Tracheal epithelial cell (primary cell): Measurements from ENCODE around the gene CCT6A. TPM values are rescaled to one million over a fixed set of nuclear protein-coding genes. Genes with fewer than 3 reads are reported as not detected.

Experiments used
- total RNA-seq: library from RNA; depleted of rRNA; stranded (reverse); fragments of >200 nt; gene quantifications from 2 replicates; pipeline ENCODE4 v1.2.1, GENCODE V29; 2014

Gene CCT6A, protein sequence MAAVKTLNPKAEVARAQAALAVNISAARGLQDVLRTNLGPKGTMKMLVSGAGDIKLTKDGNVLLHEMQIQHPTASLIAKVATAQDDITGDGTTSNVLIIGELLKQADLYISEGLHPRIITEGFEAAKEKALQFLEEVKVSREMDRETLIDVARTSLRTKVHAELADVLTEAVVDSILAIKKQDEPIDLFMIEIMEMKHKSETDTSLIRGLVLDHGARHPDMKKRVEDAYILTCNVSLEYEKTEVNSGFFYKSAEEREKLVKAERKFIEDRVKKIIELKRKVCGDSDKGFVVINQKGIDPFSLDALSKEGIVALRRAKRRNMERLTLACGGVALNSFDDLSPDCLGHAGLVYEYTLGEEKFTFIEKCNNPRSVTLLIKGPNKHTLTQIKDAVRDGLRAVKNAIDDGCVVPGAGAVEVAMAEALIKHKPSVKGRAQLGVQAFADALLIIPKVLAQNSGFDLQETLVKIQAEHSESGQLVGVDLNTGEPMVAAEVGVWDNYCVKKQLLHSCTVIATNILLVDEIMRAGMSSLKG
- total RNA-seq, result 221 and 354 TPM in 2 replicates

DNA sequence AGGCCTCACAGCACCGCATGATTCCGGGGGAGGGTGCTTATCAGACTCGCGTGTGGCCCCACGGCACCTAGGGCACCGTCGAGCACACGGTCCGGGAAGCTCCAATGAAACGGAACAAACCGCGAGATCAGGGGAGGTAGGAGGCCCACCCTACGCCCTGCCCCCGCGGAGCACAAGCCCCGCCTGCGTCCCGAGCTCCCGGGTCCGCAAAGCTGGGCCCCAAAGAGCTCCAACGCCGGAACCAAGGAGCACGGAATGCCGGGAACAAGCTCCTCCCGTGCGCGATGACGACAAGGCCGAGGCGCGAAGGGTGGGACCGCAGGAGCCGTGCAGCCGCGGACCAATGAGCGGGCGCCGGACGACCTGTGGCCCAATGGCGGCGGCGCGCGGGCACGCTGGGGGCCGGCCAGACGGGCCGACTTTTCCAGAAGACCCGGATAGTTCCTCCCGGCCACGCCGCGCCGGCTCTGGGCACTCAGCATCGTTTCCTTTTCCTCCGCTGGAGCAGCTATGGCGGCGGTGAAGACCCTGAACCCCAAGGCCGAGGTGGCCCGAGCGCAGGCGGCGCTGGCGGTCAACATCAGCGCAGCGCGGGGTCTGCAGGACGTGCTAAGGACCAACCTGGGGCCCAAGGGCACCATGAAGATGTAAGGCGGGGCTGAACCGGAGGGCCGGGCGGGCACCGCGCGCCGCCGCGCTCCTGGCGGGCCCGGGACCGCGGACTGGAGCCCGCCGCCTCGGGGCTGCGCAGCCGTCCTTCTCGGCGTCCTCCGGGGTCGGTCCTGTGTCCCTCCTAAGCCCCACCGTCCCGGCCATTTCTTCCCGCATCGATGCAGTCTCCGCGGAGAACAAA lies at the start of gene CCT6A, which contains the start of gene PSPH:
Gene CCT6A, plus strand, starts transcription at position 427 of the 853 bp plus-strand sequence. Its CDS starts 84 bp downstream, at position 511.
Gene PSPH, minus strand, starts transcription at position 106 of the 853 bp plus-strand sequence. CDS start 30,232 bp downstream, outside the sequence.

DNA sequence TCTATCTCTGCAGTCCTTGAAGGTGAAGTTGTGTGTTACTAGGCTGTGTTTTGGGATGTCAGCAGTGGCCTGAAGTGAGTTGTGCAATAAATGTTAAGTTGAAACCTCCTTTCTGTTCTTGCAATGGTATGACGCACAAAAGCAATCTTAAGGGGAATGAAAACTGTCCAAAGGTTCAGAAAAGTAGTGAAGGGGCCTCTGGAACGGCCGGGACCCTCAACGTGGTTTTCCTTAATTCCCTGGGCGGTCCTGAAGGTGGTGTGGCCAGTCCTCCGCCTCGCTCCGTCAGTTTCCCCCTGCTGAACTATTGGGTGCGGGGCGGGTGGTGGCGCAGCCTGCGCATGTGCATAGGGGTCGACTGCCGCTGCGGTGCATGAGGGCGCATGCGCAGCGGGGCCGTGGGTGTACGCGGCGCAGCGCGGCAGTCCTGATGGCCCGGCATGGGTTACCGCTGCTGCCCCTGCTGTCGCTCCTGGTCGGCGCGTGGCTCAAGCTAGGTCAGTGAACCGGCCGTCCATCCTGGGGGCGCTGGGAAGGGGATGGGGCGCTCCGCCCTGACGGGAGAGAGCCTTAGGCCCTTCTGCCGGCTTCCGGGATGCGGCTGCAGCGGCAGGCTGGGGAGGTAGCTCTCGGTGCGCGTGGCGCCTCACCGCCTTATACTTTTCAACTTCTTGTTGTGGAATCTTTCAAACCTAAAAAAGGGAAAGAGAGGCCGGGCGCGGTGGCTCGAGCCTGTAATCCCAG lies 12.5 kb downstream of the CCT6A start, which contains the start of gene SUMF2:
Gene SUMF2, plus strand, starts transcription at position 405 of the 744 bp plus-strand sequence. Its CDS starts 26 bp downstream, at position 431.

DNA sequence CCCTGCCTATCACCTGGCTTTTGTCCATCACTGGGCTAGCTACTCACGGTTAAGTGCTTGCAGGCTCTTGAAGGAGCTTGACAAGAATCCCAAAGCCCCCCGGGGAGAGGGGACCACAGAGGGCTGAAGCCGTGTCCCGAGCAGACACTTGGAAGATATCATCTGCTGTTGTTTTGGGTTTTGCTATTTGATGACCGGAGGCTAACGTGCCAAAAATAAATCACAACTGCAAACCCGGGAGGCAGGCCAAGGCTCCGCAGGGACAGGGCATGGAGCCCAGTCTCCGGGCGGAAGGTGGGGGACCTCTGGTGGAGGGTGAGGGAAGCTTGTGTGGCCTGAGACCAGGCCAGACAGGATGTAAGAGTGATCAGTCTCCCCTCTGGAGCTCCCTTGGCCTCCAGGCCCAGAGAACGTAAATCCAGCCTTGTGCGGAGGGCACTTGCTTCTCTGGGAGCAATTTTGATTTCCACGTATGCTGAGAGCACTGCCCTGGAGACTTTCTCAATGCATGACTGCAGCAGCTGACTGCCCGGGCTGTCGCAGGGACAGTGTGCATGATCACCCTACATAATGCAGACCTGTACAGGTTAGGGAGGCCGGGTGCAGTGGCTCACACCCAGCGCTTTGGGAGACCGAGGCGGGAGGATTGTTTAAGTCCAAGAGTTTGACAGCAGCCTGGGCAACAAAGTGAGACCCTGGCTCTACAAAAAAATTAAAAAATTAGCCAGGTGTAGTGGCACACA lies 41.4 kb downstream of the CCT6A start, which contains the start of gene PHKG1:
Gene PHKG1, minus strand, starts transcription at position 164 of the 743 bp plus-strand sequence. CDS start 4,011 bp downstream, outside the sequence.

DNA sequence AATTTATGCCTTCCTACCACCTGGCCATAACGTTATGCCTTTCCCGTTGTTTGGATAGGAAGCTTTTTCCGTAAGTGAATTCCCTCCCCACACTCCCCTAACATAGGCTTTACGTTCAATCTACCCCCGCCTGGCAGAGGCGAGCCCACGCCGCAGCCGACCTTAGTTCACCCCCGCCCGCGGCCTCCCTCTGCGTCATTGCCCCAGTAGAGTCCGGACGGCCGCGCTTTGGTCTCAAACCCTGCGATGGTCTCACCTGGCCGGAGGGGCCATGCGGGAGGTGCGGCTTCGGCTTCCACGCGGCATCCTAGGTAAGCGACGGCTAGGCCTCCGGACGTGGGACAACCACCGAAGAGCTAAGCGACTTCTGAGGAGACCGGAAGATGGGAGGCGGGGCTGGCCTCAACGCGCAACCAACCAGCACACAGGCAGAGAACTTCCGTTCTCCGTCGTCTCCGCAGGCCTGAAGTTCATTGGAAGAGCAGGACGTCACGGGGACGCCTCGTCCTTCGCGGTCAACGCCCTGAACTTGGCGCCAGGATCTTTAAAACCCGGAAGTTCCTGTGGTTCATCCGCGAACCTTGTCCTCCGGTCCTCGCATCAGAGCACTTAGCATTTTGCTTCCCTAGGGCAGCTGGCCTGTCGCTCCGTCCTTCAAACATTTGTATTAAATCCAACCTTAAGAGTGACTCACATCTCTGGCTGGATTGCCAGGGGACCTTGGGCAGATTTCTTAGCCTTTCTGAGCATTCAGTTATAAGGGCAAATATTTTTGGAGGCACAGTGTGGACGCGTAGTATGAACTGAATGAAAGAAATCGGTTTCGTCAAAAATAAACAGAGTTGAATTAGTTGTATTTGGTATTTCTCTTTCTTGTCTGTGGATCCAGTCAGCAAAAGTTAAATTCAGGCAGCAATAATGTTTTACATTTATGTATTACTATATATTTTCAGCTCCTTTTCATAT lies 54.8 kb downstream of the CCT6A start, which contains the start of gene CHCHD2:
Gene CHCHD2, minus strand, starts transcription at position 369 of the 966 bp plus-strand sequence. Its CDS starts 63 bp downstream, at position 306.

Other genes with a start within 250 kb of the CCT6A start
- gene SEPTIN14, start 189.0 kb upstream of the CCT6A start, total RNA-seq, result not detected in 2 replicates
- gene ZNF713, start 164.3 kb upstream of the CCT6A start, total RNA-seq, result 2.6 and 6.5 TPM in 2 replicates
- gene MRPS17, start 99.9 kb upstream of the CCT6A start, total RNA-seq, result 20.0 and 33.0 TPM in 2 replicates
- gene NIPSNAP2, start 87.2 kb upstream of the CCT6A start, total RNA-seq, result 43.6 and 80.8 TPM in 2 replicates
- 152 and 214 TPM in 2 replicates for gene PSPH, start 321 bp upstream of the CCT6A start, total RNA-seq
- 187 and 220 TPM in 2 replicates for gene SUMF2, start 12.5 kb downstream of the CCT6A start, total RNA-seq
- gene PHKG1, start 41.2 kb downstream of the CCT6A start, total RNA-seq, result 0.21 and 1.2 TPM in 2 replicates
- gene CHCHD2, start 54.7 kb downstream of the CCT6A start, total RNA-seq, result 430 and 442 TPM in 2 replicates
- not detected in 2 replicates for gene NUPR2, start 64.7 kb downstream of the CCT6A start, total RNA-seq